Daoy (cell line): ENCODE results near the gene RDM1. TPM values are rescaled to one million over a fixed set of nuclear protein-coding genes. Genes with fewer than 3 reads are reported as not detected.
"Not testable (repeated sequence)": the region's sequence is repeated elsewhere in the genome, so short reads cannot be mapped to it uniquely, and the experiment has no call there.

Source experiments
- DNase-seq: peaks from one replicate; pipeline ENCODE4 v3.0.0-alpha.2; 2015; ENCODE audit warnings: low read depth
- total RNA-seq: library from RNA; depleted of rRNA; stranded (reverse); fragments of >200 nt; shearing (Covaris generic); gene quantifications from 2 replicates; pipeline ENCODE4 v1.2.3, GENCODE V29; 2014; rRNA removed

The RDM1 gene
- 0.86 and 4.3 TPM in 2 replicates for total RNA-seq

DNA sequence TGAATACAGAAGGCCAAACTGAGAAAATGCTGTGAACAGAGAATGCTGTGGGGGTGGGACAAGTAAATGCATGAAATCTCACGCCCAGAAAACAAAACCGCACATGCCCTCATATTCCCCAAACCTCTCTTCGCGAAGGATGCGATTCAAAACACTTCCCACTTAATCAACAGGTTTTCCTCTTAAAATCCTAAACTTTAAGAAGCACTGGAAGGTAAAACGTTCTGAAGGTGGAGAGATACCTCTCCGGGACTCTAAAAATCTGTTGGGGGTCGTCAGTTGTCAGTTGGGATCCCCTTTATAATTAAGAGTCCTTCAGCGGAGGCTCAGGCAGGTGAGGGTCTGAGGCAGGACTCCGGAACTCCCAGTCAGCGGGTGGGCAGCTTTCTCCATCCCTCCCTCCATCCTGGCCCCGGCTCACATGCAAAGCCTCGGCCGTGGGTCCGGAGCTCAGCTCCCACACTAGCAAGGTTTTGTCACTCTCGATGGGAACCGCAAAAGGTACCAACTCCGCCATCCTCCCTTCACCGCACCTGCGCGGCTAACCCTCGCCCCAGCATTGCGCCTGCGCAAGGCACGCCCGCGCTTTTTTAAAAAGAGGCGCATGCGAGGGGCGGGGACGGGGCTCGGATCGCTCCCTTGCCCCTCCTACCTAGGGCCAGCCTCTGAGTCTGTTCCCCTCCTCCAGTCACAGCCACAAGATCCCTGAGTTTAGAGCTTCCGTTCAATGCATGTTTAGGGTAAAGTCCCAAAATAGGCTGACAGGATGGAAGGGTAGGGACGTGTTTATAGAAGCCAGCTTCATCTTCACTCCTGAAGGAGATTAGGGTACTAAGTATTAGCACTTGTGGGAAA lies at the start of gene RDM1:
TSS of gene RDM1 (minus strand) at position 563 of the 855 bp plus-strand sequence. CDS start at position 517, 46 bp downstream.
- DNase-seq = peak; percentile 87

- no peak for DNase-seq
These were observed 47.8 kb upstream of the RDM1 start for GRCh38 chr17:35978346-35978745.

DNA sequence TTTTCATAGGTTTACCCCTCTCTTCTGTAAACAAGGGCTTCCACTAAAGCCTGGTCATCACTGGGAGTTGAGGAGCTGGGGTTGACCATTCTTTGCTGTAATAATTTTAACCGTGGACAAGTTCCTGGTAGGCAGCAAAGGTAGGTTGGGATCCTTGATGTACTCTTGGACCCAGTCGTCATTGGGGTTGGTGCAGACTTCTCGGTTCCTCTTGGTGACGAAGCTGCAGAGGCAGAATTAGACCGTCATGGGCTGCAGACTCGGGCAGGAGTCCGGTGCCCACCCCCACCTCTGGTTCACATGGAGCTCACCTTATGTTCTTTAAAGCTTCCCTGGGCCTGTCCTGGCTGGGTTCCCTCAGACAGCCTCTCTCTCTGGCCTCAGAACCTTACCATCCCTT lies 46.9 kb upstream of the RDM1 start:
- no peak for DNase-seq

- DNase-seq = no peak
These were observed 43.0 kb upstream of the RDM1 start for GRCh38 chr17:35973333-35974260.

- DNase-seq = no peak
These were observed 42.4 kb upstream of the RDM1 start for GRCh38 chr17:35972945-35973332.

- no peak for DNase-seq
These were observed 42.0 kb upstream of the RDM1 start for GRCh38 chr17:35972535-35972934.

DNA sequence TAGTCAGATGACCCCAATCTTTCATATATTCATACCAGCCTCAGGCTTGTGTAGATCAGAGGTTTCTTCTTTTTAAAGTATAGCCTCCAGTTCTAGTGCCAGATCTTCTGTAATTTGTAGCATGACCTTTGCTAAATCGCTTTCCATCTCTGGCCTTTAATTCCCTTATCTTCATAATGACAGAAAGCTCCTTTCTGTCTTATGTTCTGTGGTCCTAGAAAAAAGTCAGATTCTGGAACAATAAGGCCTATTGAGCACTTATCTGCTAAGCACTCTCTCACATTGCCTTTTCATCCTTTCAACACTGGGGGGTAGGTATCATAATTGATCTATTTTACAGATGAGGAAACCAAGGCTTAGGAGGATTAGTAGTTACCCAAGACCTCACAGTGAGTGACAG lies 41.5 kb upstream of the RDM1 start:
- DNase-seq = no peak

GRCh38 chr17:35969558-35970380 lies 39.2 kb upstream of the RDM1 start:
- peak; percentile 60 for DNase-seq

DNA sequence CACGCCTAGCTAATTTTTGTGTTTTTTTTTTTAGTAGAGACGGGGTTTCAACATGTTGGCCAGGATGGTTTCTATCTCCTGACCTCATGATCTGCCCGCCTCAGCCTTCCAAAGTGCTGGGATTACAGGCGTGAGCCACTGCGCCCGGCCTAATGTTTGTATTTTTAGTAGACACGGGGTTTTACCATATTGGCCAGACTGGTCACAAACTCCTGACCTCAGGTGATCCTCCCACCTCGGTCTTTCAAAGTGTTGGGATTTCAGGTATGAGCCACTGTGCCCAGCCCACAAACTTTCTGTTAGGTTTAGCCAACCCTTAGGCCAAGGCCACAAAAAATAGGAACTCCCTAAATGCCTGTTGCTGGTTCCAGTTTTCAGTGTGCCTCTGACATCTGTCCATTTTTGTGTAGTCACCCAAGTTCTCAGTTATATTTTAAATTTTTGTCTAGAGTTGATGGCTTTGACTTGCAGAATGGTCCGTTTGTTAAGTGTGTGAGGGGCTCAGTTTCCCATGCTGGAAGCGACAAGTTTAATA lies 38.0 kb upstream of the RDM1 start:
- no peak for DNase-seq

- no peak for DNase-seq
These were observed 34.7 kb upstream of the RDM1 start for GRCh38 chr17:35965272-35965671.

DNA sequence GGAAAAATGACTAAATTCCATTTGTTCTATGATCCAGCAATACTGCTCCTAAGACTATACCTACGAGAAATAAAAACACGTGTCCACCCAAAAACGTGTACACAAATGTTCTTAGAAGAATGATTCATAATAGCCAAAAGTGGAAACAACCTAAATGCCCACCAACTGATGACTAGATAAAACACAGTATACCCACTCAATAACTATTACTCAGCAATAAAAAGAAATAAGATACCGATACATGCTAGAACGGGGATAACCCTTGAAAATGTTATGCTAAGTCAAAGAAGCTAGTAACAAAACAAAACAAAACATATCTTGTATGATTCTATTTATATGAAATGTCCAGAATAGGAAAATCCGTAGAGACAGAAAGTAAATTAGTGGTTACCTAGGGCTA lies 33.1 kb upstream of the RDM1 start:
- no peak for DNase-seq

DNA sequence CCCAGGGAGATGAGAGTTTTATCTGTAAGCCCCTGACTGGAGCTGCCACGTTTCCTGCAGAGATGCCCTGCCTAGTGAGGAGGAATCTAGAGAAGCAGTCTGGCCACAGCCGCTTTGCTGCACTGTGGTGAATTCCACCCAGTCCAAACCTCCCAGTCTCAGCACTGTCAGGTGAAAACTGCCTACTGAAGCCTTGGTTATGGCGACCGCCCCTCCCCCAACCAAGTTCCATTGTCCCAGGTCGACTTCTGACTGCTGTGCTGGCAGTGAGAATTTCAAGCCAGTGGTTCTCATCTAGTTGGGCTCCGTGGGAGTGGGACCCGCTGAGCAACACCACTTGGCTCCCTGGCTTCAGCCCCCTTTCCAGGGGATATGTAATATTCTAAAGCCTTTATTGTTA lies 23.1 kb upstream of the RDM1 start:
- DNase-seq = no peak

GRCh38 chr17:35949401-35949800 lies 18.8 kb upstream of the RDM1 start:
- DNase-seq = no peak

DNA sequence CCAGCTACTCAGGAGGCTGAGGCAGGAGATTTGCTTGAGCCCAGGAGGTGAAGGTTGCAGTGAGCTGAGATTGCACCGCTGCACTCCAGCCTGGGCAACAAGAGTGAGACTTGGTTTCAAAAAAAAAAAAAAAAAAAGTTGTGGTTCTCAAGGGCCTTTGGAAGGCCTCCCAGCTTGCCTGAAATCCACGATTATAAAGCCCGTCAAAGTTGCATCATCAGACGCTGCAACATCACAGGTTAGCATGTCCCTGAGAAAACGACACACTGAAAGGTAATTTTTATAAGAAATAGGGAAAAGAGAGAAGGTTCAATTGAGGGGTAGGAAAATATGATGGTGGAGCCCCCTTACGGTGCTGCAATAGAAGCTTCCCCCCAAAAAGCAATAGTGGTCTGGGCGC lies 17.5 kb upstream of the RDM1 start:
- no peak for DNase-seq

DNA sequence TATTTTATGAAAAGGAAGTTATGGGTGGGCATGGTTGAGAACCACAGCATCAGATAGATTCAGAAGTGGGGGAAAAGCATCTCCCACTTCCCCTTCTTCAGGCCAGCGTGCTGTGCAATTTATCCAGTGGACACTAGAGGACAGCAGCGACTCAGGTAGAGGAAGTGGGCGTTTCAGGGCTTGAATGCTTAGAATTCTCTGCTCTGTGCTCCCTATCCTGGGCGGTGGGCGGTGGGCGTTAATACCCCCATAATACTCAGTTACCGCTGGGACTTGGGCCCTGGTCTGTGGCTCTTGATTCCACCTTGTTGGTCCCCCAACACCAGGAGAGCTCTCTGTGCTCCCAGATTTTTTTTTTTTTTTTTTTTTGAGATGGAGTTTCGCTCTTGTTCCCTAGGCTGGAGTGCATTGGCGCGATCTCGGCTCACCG lies 16.6 kb upstream of the RDM1 start:
- peak; percentile 66 for DNase-seq

- no peak for DNase-seq
These were observed 13.6 kb upstream of the RDM1 start for GRCh38 chr17:35944151-35944550.

DNA sequence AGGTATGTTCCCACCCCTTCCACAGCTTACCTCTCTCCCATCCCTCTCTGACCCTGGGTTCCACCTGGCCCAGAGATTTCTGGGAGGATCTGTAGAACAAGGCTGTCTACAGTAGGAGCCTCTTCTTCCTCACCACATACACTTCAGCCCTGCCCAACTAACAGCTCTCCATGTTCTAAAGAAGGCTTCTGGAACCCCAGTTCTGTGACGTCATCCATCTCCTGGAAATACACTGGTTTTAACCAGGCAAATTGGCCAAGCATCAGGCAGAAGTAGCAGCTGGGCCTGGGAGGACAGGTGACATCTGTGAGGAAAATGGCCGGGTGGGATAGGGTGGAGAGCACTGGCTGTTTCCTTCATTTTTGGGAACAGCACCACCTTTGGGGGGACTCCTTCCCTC lies 13.0 kb upstream of the RDM1 start, which contains the start of gene LYZL6:
TSS of gene LYZL6 (minus strand) at position 177 of the 400 bp plus-strand sequence. CDS start 4,357 bp downstream, outside the sequence.
- no peak for DNase-seq

GRCh38 chr17:35942588-35943186 lies 12.1 kb upstream of the RDM1 start:
- DNase-seq = no peak

DNA sequence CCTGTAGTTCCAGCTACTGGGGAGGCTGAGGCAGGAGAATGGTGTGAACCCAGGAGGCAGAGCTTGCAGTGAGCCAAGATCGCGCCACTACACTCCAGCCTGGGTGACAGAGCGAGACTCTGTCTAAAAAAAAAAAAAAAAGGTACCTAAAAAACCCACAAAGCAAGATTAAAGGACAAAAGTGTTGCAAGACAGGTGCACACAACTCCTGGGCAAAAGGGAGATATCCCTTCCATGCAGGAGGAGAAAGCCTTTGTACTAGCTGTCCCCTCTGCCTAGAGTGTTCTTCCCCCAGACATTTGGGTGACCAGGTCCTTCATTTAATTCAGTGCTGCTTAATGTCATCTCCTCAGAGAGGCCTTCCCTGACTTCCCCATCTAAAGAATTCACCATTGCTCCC lies 7.9 kb upstream of the RDM1 start:
- not testable (repeated sequence) for DNase-seq

DNA sequence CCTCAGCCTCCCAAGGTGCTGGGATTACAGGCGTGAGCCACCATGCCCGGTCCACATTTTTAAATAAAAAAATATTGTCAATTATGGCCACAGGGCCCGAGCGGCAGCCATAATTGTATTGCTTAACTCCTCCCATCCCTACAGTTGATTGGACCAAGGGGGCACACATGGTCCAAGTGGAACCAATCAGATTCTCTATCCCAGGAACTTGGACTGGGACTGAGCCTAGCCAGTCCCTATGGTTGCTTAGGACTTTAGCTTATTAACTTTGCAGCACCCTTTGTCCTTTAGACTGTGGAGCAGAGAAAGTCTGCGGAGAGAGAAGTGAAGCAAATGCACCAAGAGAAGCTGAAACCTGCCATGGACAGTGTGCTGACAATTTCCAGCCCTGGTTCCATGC lies 5.5 kb upstream of the RDM1 start:
- DNase-seq = no peak

DNA sequence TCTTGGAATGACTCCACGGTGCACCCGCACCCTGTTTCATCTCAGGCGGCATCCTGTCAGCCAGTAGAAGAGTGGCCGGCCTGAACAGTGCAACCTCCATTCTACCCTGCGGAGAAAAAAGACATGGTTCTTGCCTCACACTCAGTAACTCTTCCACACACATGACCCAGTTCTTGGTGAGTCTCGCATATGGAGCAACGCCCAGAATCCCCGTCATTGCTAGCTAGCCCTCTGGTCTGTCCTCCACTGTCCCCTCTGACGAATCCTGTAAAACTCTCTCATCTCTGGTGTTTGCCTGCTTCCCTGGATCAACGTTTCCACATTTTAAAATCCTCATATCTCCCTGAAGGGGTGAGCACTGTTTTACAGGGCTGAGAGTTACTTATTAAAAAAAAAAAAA lies 4.2 kb upstream of the RDM1 start:
- no peak for DNase-seq
